Endothelial cell of umbilical vein (primary cell): ENCODE data around the gene MYRFL.

Source experiments
- CTCF ChIP-seq, 2 donors: IDR thresholded peaks; 1 replicate in 1 of 2; 2 replicates in 1 of 2; pipeline ENCODE4 v1.5.1; 2011; ENCODE audit warnings: low read length in 2 of 2, mild to moderate bottlenecking in 2 of 2, moderate library complexity in 2 of 2, control low read depth in 1 of 2, inconsistent platforms in 1 of 2, low read depth in 1 of 2; ENCODE audit not compliant: insufficient read depth in 1 of 2; ENCODE audit errors: extremely low read depth in 1 of 2
- JUN ChIP-seq: IDR thresholded peaks from 2 replicates; pipeline ENCODE4 v1.6.1; 2011; ENCODE audit warnings: borderline replicate concordance, low read depth; ENCODE audit not compliant: insufficient read length, insufficient read depth
- MAX ChIP-seq: IDR thresholded peaks from 2 replicates; pipeline ENCODE4 v1.6.1; 2011; ENCODE audit not compliant: insufficient read depth, insufficient read length
- MYC ChIP-seq: IDR thresholded peaks from one replicate; pipeline ENCODE4 v1.6.1; 2011; ENCODE audit warnings: mild to moderate bottlenecking, low read depth, low read length
- POLR2A ChIP-seq: IDR thresholded peaks from 2 replicates; pipeline ENCODE4 v1.6.1; 2012; ENCODE audit warnings: low read depth, mild to moderate bottlenecking, control low read depth, low read length
- POLR2AphosphoS5 ChIP-seq: IDR thresholded peaks from 2 replicates; pipeline ENCODE4 v1.6.1; 2012; ENCODE audit warnings: low read depth, mild to moderate bottlenecking, control low read depth, low read length, moderate library complexity; ENCODE audit not compliant: insufficient read depth

GRCh38 chr12:69886715-69887114, 61.7 kb downstream of the MYRFL start:
- TF ChIP-seq JUN (no peak), CTCF (IDR thresholded peaks at IDR 0.05; ENCODE audit: extremely low read depth in 1 of 2, insufficient read depth in 1 of 2, low read depth in 1 of 2, low read length in 2 of 2) (no peak), MYC (no peak), POLR2A (no peak), MAX (no peak), POLR2AphosphoS5 (no peak)
